Panc1 (cell line): ENCODE results near the gene MNDA. TPM values are rescaled to one million over a fixed set of nuclear protein-coding genes. Genes with fewer than 3 reads are reported as not detected.

Experiments
- ATAC-seq: fragments of 200-7000 bp; cut with Tn5 transposase; 2 replicates; pipeline ENCODE4 v1.9.1; 2020; ENCODE audit warnings: mild to moderate bottlenecking, moderate library complexity
- BruUV-seq: library from RNA; stranded (reverse); fragments of 400-500 nt; replicated peaks from 2 replicates; lab custom pipeline; 2021; lab: Mats Ljungman, UMichigan
- CTCF ChIA-PET: fragments of 300-600 bp; sonication (Branson Sonifier 250); formaldehyde crosslinking; loops from one replicate; lab custom pipeline; 2022; ENCODE audit warnings: antibody characterized with exemption; lab: Charles Lee
- POLR2A ChIA-PET: fragments of 300-600 bp; sonication (Branson Sonifier 250); formaldehyde crosslinking; loops from one replicate; lab custom pipeline; 2022; ENCODE audit warnings: antibody characterized with exemption; lab: Charles Lee
- DNase-seq: peaks from one replicate; pipeline ENCODE4 v3.0.0-alpha.2; 2010; ENCODE audit warnings: low read depth, low spot score
- H3K27ac ChIP-seq: 2 replicates; pipeline ENCODE4 v1.5.1; 2011; ENCODE audit warnings: mild to moderate bottlenecking, low read length, inconsistent platforms
- H3K27me3 ChIP-seq: fragments of 200-500 bp; sonication (Bioruptor generic); 2 replicates; pipeline ENCODE4 v1.6.0; 2014; ENCODE audit warnings: low read length, inconsistent platforms; ENCODE audit not compliant: control insufficient read depth, insufficient read depth
- H3K36me3 ChIP-seq: fragments of 200-500 bp; sonication (Bioruptor generic); 2 replicates; pipeline ENCODE4 v1.5.1; 2014; ENCODE audit warnings: inconsistent platforms, mild to moderate bottlenecking, low read length, moderate library complexity; ENCODE audit not compliant: control insufficient read depth, insufficient read depth
- H3K4me1 ChIP-seq: 2 replicates; pipeline ENCODE4 v1.5.1; 2011; ENCODE audit warnings: inconsistent platforms, mild to moderate bottlenecking, low read length, moderate library complexity; ENCODE audit not compliant: control insufficient read depth, insufficient read depth
- H3K4me3 ChIP-seq, 2 experiments: 2 replicates each; pipeline ENCODE4 v1.5.1; 2011 to 2012; ENCODE audit warnings: low read depth in 2 of 2, low read length in 2 of 2, mild to moderate bottlenecking in 2 of 2, inconsistent platforms in 1 of 2, moderate library complexity in 1 of 2
- H3K9me3 ChIP-seq: fragments of 200-500 bp; sonication (Bioruptor generic); 2 replicates; pipeline ENCODE4 v1.5.1; 2014; ENCODE audit warnings: low read depth, mild to moderate bottlenecking, inconsistent platforms, low read length, moderate library complexity; ENCODE audit not compliant: control insufficient read depth, insufficient read depth
- POLR2AphosphoS5 ChIP-seq: IDR thresholded peaks from 2 replicates; pipeline ENCODE4 v1.6.1; 2012; ENCODE audit warnings: mild to moderate bottlenecking, low read depth, low read length, moderate library complexity
- SIN3A ChIP-seq: IDR thresholded peaks from 2 replicates; pipeline ENCODE4 v1.6.1; 2012; ENCODE audit warnings: low read depth, mild to moderate bottlenecking, low read length, moderate library complexity, borderline replicate concordance; ENCODE audit not compliant: insufficient read depth
- TCF7L2 ChIP-seq: IDR thresholded peaks from 2 replicates; pipeline ENCODE4 v1.6.1; 2011; ENCODE audit warnings: mild to moderate bottlenecking, low read depth, low read length, inconsistent platforms
- in situ Hi-C: cut with HindIII; loops from 2 replicates; pipeline ENCODE4 v1.10.0; 2016; ENCODE audit warnings: low sequenced_read_pairs, low pct_unique_long_range_greater_than_20kb
- intact Hi-C: fragments of 100-400 bp; cut with micrococcal nuclease; formaldehyde crosslinking; loops from one replicate; pipeline ENCODE4 v1.10.0; 2022; ENCODE audit not compliant: unreplicated experiment
- total RNA-seq: library from RNA; stranded (reverse); gene quantifications from one replicate; pipeline ENCODE4 v1.2.1, GENCODE V29; 2021; ENCODE audit not compliant: unreplicated experiment
- TF ChIP-seq, protein P1 (sequence below): fragments of 450-650 bp; IDR thresholded peaks from 2 replicates; pipeline ENCODE4 v1.5.1; 2017; ENCODE audit warnings: mild to moderate bottlenecking
- TF ChIP-seq, protein P2 (sequence below), 2 experiments: IDR thresholded peaks; 2 replicates each; pipeline ENCODE4 v1.6.1; 2011 to 2012; ENCODE audit warnings: low read depth in 2 of 2, control low read depth in 1 of 2, low read length in 1 of 2, mild to moderate bottlenecking in 1 of 2, moderate library complexity in 1 of 2; ENCODE audit not compliant: insufficient read depth in 1 of 2

MNDA gene
- total RNA-seq, 1 experiment from 2014 or later, result not detected

DNA sequence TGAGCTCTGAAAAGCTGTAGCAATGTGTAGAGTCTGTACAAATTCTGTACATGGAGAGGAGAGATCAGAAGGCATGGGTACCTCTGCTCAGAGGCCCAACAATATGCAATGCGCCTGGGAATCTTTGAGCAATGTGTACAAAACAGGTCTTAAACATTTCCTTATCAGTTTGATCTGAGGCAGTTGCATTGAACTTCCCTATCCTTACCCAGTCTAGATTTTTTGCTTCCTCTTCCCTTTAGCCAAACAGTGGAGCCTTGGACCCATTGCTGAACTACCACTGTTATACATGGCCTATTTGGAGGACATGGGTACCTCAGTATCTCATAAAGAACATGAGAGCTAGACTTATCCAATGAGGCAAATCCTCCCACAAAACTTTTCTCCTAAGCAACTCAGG lies 12.6 kb upstream of the MNDA start:
- ChIA-PET POLR2A (no interaction called here), CTCF (no interaction called here)
- DNase-seq, result no peak
- H3K36me3 ChIP-seq, result no peaks in the 10 kb centered on the region
- H3K4me1 ChIP-seq, result no peaks in the 10 kb centered on the region
- intact Hi-C loops, result no loop called here
- H3K27ac ChIP-seq, result no peak overlapping the region
- in situ Hi-C loops, result no loop called here
- no peaks in the 10 kb centered on the region for H3K27me3 ChIP-seq
- no peak for TF ChIP-seq TCF7L2
- no peak for TF ChIP-seq SIN3A
- TF ChIP-seq, protein P1, sequence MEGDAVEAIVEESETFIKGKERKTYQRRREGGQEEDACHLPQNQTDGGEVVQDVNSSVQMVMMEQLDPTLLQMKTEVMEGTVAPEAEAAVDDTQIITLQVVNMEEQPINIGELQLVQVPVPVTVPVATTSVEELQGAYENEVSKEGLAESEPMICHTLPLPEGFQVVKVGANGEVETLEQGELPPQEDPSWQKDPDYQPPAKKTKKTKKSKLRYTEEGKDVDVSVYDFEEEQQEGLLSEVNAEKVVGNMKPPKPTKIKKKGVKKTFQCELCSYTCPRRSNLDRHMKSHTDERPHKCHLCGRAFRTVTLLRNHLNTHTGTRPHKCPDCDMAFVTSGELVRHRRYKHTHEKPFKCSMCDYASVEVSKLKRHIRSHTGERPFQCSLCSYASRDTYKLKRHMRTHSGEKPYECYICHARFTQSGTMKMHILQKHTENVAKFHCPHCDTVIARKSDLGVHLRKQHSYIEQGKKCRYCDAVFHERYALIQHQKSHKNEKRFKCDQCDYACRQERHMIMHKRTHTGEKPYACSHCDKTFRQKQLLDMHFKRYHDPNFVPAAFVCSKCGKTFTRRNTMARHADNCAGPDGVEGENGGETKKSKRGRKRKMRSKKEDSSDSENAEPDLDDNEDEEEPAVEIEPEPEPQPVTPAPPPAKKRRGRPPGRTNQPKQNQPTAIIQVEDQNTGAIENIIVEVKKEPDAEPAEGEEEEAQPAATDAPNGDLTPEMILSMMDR, result no peak
- no peak for TF ChIP-seq POLR2AphosphoS5
- TF ChIP-seq, protein P2, sequence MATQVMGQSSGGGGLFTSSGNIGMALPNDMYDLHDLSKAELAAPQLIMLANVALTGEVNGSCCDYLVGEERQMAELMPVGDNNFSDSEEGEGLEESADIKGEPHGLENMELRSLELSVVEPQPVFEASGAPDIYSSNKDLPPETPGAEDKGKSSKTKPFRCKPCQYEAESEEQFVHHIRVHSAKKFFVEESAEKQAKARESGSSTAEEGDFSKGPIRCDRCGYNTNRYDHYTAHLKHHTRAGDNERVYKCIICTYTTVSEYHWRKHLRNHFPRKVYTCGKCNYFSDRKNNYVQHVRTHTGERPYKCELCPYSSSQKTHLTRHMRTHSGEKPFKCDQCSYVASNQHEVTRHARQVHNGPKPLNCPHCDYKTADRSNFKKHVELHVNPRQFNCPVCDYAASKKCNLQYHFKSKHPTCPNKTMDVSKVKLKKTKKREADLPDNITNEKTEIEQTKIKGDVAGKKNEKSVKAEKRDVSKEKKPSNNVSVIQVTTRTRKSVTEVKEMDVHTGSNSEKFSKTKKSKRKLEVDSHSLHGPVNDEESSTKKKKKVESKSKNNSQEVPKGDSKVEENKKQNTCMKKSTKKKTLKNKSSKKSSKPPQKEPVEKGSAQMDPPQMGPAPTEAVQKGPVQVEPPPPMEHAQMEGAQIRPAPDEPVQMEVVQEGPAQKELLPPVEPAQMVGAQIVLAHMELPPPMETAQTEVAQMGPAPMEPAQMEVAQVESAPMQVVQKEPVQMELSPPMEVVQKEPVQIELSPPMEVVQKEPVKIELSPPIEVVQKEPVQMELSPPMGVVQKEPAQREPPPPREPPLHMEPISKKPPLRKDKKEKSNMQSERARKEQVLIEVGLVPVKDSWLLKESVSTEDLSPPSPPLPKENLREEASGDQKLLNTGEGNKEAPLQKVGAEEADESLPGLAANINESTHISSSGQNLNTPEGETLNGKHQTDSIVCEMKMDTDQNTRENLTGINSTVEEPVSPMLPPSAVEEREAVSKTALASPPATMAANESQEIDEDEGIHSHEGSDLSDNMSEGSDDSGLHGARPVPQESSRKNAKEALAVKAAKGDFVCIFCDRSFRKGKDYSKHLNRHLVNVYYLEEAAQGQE (IDR thresholded peaks at IDR 0.05; ENCODE audit: insufficient read depth in 1 of 2, low read depth in 2 of 2, low read length in 1 of 2), result no peak
- no peak overlapping the region for H3K4me3 ChIP-seq
- no peak for ATAC-seq
- H3K9me3 ChIP-seq, result no peaks in the 10 kb centered on the region
- BruUV-seq, result no TSS peak

DNA sequence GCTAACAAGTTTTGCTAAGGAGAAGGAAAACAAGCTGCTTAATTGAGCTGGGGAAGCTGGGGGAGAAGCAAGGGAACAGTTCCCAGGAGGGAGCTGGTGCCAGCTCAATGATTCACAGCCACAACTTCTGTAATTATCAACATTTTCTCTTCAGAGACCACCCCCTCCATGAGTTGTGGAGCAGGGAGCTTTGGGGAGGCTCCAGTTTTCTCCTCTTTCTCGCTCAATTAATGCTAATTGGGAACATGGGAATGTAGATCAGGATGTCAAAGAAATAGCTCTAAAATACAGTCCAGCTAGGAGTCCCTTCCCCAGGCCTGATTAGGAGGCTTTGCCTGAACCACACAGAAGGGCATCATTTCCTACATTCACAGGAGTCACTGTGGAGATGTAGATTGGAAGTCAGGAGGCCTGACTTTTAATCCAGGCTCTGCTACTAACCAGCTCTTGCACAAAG lies 12.1 kb upstream of the MNDA start:
- H3K27me3 ChIP-seq, result no peaks in the 10 kb centered on the region
- BruUV-seq, result no TSS peak
- in situ Hi-C loops (no loop called here), intact Hi-C loops (no loop called here)
- TF ChIP-seq POLR2AphosphoS5 (no peak), SIN3A (no peak), TCF7L2 (no peak)
- TF ChIP-seq, protein P2 (IDR thresholded peaks at IDR 0.05; ENCODE audit: insufficient read depth in 1 of 2, low read depth in 2 of 2, low read length in 1 of 2), result no peak
- TF ChIP-seq, protein P1, result no peak
- no peak overlapping the region for H3K4me3 ChIP-seq
- ChIA-PET CTCF (no interaction called here), POLR2A (no interaction called here)
- H3K27ac ChIP-seq, result no peak overlapping the region
- no peaks in the 10 kb centered on the region for H3K9me3 ChIP-seq
- DNase-seq (no peak), ATAC-seq (no peak)
- H3K36me3 ChIP-seq, result no peaks in the 10 kb centered on the region
- no peaks in the 10 kb centered on the region for H3K4me1 ChIP-seq
